ENCODE measurements around the gene PREX1.
"Not testable (repeated sequence)": the region's sequence is repeated elsewhere in the genome, so short reads cannot be mapped to it uniquely, and the experiment has no call there.

PREX1 gene

GRCh38 chr20:48816282-48817205, 11.3 kb downstream of the PREX1 start:
- no peak overlapping the region for H3K9ac ChIP-seq (ENCODE audit: low read depth, low read length)
- H3K9me3 ChIP-seq (ENCODE audit: control insufficient read depth, insufficient read depth, low read length) = no peaks in the 10 kb centered on the region
- H3K36me3 ChIP-seq (ENCODE audit: insufficient read depth, low read length) = no peaks in the 10 kb centered on the region
- peaks cover 8% of the 10 kb centered on the region; the same call in 1 of the 2 replicates for H3K4me1 ChIP-seq (ENCODE audit: insufficient read depth, low read length)

GRCh38 chr20:48815537-48815936, 12.3 kb downstream of the PREX1 start:
- Histone ChIP-seq H3K9me3 (ENCODE audit: control insufficient read depth, insufficient read depth, low read length) (no peaks in the 10 kb centered on the region), H3K36me3 (ENCODE audit: insufficient read depth, low read length) (no peaks in the 10 kb centered on the region), H3K4me1 (ENCODE audit: insufficient read depth, low read length) (peaks cover 8% of the 10 kb centered on the region; the same call in 1 of the 2 replicates), H3K9ac (ENCODE audit: low read depth, low read length) (no peak overlapping the region)

DNA sequence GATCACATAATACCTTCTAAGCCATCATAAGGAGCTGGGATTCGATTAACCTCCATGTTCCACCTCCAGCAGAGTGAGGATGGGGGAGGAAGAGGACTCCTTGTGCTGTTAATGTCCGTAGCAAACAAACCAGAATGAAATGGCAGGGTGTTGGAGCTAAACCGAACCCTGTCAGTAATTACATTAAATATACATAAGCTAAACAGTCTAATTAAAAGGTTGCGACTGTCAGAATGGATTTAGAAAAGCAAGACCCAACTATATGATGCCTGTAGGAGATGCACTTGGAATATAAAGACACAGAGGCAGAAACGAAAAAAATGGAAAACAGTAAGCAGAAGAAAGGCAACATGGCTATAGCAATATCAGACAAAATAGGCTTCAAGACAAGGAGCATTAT, 13.2 kb downstream of the PREX1 start:
- no peak overlapping the region for H3K9ac ChIP-seq (ENCODE audit: low read depth, low read length)
- H3K36me3 ChIP-seq (ENCODE audit: insufficient read depth, low read length) = no peaks in the 10 kb centered on the region
- H3K9me3 ChIP-seq (ENCODE audit: control insufficient read depth, insufficient read depth, low read length) = no peaks in the 10 kb centered on the region
- peaks cover 8% of the 10 kb centered on the region; the same call in 1 of the 2 replicates for H3K4me1 ChIP-seq (ENCODE audit: insufficient read depth, low read length)

- Histone ChIP-seq H3K36me3 (ENCODE audit: insufficient read depth, low read length) (no peaks in the 10 kb centered on the region), H3K4me1 (ENCODE audit: insufficient read depth, low read length) (peaks cover 8% of the 10 kb centered on the region; the same call in 1 of the 2 replicates), H3K9me3 (ENCODE audit: control insufficient read depth, insufficient read depth, low read length) (no peaks in the 10 kb centered on the region), H3K9ac (ENCODE audit: low read depth, low read length) (no peak overlapping the region)
These were observed 13.8 kb downstream of the PREX1 start for GRCh38 chr20:48813930-48814546.

DNA sequence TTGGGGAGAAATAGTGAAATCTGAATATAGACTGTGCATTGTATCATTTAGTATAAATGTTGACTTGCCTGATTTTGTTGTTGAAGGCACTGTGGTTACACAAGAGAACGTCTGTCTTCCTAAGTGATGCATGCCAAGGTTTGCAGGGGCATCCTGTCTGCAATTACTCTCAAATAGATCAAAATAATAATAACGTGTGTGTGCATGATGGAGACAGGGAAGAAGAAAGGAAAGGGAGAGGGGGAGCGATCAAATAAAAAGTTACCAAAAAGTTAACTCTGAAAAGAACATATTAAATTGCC, 14.4 kb downstream of the PREX1 start:
- H3K36me3 ChIP-seq (ENCODE audit: insufficient read depth, low read length) = no peaks in the 10 kb centered on the region
- H3K9ac ChIP-seq (ENCODE audit: low read depth, low read length) = no peak overlapping the region
- H3K4me1 ChIP-seq (ENCODE audit: insufficient read depth, low read length) = peaks cover 2% of the 10 kb centered on the region; the same call in 1 of the 2 replicates
- no peaks in the 10 kb centered on the region for H3K9me3 ChIP-seq (ENCODE audit: control insufficient read depth, insufficient read depth, low read length)

- Histone ChIP-seq H3K9ac (ENCODE audit: low read depth, low read length) (no peak overlapping the region), H3K36me3 (ENCODE audit: insufficient read depth, low read length) (no peaks in the 10 kb centered on the region), H3K4me1 (ENCODE audit: insufficient read depth, low read length) (no peaks in the 10 kb centered on the region; the same call in 1 of the 2 replicates), H3K9me3 (ENCODE audit: control insufficient read depth, insufficient read depth, low read length) (no peaks in the 10 kb centered on the region)
These were observed 15.0 kb downstream of the PREX1 start for GRCh38 chr20:48812600-48813445.

DNA sequence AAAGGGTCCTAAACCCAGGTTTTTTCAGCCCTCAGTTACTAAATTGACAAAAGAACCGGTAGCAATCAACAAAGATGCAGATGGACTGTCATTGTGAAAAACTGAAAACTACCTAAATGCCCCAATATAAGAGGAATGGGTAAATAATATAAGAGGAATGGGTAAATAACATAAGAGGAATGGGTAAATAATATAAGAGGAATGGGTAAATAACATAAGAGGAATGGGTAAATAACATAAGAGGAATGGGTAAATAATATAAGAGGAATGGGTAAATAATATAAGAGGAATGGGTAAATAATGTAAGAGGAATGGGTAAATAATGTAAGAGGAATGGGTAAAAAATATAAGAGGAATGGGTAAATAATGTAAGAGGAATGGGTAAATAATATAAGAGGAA, 15.7 kb downstream of the PREX1 start:
- H3K9ac ChIP-seq (ENCODE audit: low read depth, low read length); H3K4me1 ChIP-seq (ENCODE audit: insufficient read depth, low read length); H3K9me3 ChIP-seq (ENCODE audit: control insufficient read depth, insufficient read depth, low read length); H3K36me3 ChIP-seq (ENCODE audit: insufficient read depth, low read length): not testable (repeated sequence)

GRCh38 chr20:48809673-48810072, 18.1 kb downstream of the PREX1 start:
- H3K9ac ChIP-seq (ENCODE audit: low read depth, low read length) = no peak overlapping the region

DNA sequence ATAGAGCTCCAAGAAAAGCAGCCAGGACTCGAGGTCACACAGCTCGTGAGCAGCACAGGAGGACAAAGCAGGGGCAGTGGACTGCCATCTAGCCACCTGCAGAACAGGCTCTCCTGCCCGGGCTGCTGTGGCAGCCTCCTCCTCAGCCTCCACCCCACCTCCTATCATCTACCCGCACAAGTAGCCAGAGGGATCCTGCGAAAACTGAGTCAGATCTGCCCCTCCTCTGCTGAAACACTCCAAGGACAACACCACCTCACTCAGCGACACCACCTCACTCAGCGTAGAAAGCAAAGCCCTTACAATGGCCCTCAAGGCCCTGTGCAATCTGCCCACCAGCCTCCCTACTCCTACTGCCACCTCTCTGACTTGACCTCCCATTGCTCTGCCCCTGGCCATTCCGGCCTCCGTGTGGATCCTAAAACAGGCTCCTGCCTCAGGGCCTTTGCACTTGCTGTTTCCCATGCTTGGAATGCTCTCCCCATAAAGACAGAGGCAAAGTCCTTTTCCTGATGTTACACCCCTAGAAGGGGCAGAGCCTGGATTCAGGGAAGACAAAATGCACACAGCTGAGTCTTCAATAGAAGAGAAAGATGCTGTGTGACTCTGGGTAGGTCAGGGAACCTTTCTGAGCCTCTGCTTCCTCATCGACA, 19.3 kb downstream of the PREX1 start:
- H3K4me1 ChIP-seq (ENCODE audit: insufficient read depth, low read length) = no peaks in the 10 kb centered on the region
- H3K36me3 ChIP-seq (ENCODE audit: insufficient read depth, low read length) = no peaks in the 10 kb centered on the region
- H3K9me3 ChIP-seq (ENCODE audit: control insufficient read depth, insufficient read depth, low read length) = peaks cover 2% of the 10 kb centered on the region; the same call in 1 of the 2 replicates
- no peak overlapping the region for H3K9ac ChIP-seq (ENCODE audit: low read depth, low read length)

More at GRCh38 chr20:48809673-48810072, 18.1 kb downstream of the PREX1 start:
- Histone ChIP-seq H3K9me3 (ENCODE audit: control insufficient read depth, insufficient read depth, low read length) (peaks cover 2% of the 10 kb centered on the region; the same call in 1 of the 2 replicates), H3K36me3 (ENCODE audit: insufficient read depth, low read length) (no peaks in the 10 kb centered on the region), H3K4me1 (ENCODE audit: insufficient read depth, low read length) (no peaks in the 10 kb centered on the region)

- Histone ChIP-seq H3K4me1 (ENCODE audit: insufficient read depth, low read length) (no peaks in the 10 kb centered on the region), H3K9ac (ENCODE audit: low read depth, low read length) (no peak overlapping the region), H3K36me3 (ENCODE audit: insufficient read depth, low read length) (no peaks in the 10 kb centered on the region), H3K9me3 (ENCODE audit: control insufficient read depth, insufficient read depth, low read length) (peaks cover 2% of the 10 kb centered on the region; the same call in 1 of the 2 replicates)
These were observed 20.0 kb downstream of the PREX1 start for GRCh38 chr20:48807586-48808381.

DNA sequence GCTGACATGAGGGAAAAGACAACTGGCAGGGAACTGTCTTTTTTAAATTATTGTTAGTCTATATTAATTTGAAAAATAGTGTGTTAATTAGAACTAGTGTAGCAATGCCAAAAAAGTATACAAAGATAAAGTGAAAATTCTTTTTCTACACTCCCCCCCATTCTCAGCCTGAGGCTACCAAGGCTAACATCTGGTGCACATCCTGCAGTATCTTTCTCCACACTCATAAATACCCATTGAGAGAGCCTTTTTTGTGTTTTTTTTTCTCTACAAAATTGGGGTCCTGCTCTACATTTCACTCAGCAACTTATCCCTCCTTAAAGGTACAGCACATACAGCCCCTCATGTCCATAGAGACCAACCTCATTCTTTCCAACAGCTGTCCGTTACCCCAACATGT, 20.7 kb downstream of the PREX1 start:
- H3K4me1 ChIP-seq (ENCODE audit: insufficient read depth, low read length) = no peaks in the 10 kb centered on the region
- H3K9me3 ChIP-seq (ENCODE audit: control insufficient read depth, insufficient read depth, low read length) = peaks cover 2% of the 10 kb centered on the region; the same call in 1 of the 2 replicates
- H3K36me3 ChIP-seq (ENCODE audit: insufficient read depth, low read length) = no peaks in the 10 kb centered on the region
- no peak overlapping the region for H3K9ac ChIP-seq (ENCODE audit: low read depth, low read length)

DNA sequence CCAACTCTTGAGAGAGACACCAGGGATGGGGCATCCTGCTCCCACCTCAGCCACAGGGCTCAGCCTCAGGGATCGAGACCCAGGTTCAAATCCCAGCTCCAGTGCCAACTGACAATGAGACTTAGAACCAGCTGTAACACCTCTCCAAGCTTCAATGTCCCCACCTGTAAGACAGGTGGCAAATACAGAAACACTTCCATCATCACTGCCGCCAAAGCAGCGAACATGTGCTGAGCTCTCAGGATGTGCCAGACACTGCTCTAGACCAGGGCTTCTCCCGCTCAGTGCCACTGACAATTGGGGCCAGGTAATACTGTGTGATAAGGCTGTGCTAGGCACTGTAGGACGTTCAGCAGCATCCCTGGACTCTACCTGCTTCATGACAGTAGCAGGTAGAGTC, 22.1 kb downstream of the PREX1 start:
- no peaks in the 10 kb centered on the region for H3K4me1 ChIP-seq (ENCODE audit: insufficient read depth, low read length)
- H3K9ac ChIP-seq (ENCODE audit: low read depth, low read length) = no peak overlapping the region
- peaks cover 2% of the 10 kb centered on the region; the same call in 1 of the 2 replicates for H3K9me3 ChIP-seq (ENCODE audit: control insufficient read depth, insufficient read depth, low read length)
- H3K36me3 ChIP-seq (ENCODE audit: insufficient read depth, low read length) = no peaks in the 10 kb centered on the region

- Histone ChIP-seq H3K9me3 (ENCODE audit: control insufficient read depth, insufficient read depth, low read length) (peaks cover 2% of the 10 kb centered on the region; the same call in 1 of the 2 replicates), H3K9ac (ENCODE audit: low read depth, low read length) (no peak overlapping the region), H3K4me1 (ENCODE audit: insufficient read depth, low read length) (no peaks in the 10 kb centered on the region), H3K36me3 (ENCODE audit: insufficient read depth, low read length) (no peaks in the 10 kb centered on the region)
These were observed 22.5 kb downstream of the PREX1 start for GRCh38 chr20:48805286-48805685.
